Pancreas (tissue), 10 donors: Measurements from ENCODE around the gene SEPTIN3. TPM values are rescaled to one million over a fixed set of nuclear protein-coding genes. Genes with fewer than 3 reads are reported as not detected.

Experiments used
- ATAC-seq, 4 donors: fragments of 200-7000 bp; cut with Tn5 transposase; one replicate each; pipeline versions ENCODE4 v1.8.0 to v1.9.1; 2020; ENCODE audit warnings: mild to moderate bottlenecking in 4 of 4, moderate library complexity in 4 of 4
- DNase-seq, 6 donors: peaks; one replicate each; pipeline ENCODE4 v3.0.0-alpha.2; 2020
- FAIRE-seq: peaks from 2 replicates; lab custom pipeline; 2012; peaks lifted over from hg19 to GRCh38; lab: Jason Lieb, UNC
- H3K27ac ChIP-seq, 4 donors: fragments of 200-600 bp; sonication (generic); 1 replicate in 3 of 4; 2 replicates in 1 of 4; pipeline versions ENCODE4 v1.5.0 to v1.8.0; 2020
- H3K27me3 ChIP-seq, 4 donors: fragments of 200-600 bp; one replicate each; pipeline ENCODE4 v1.8.0; 2021
- H3K36me3 ChIP-seq, 3 donors: fragments of 200-600 bp; sonication (generic) in 1 of 3; one replicate each; pipeline versions ENCODE4 v1.5.0 to v1.8.0; 2020 to 2021
- H3K4me1 ChIP-seq, 3 donors: fragments of 200-600 bp; one replicate each; pipeline ENCODE4 v1.8.0; 2021
- H3K4me3 ChIP-seq, 4 donors: fragments of 200-600 bp; sonication (generic) in 2 of 4; one replicate each; pipeline versions ENCODE4 v1.5.0 to v1.8.0; 2020 to 2021
- H3K9me3 ChIP-seq, 4 donors: fragments of 200-600 bp; one replicate each; pipeline ENCODE4 v1.8.0; 2021
- WGBS, 2 donors: extraction: QIAGEN DNeasy Blood & Tissue Kit; methylation state at CpG; one replicate each; pipeline ENCODE4 v1.1.7; 2013; 5-methylcytosine and 5-hydroxymethylcytosine counted together
- intact Hi-C, 3 donors: fragments of 100-400 bp; cut with DNase I; formaldehyde crosslinking; loops; one replicate each; pipeline versions ENCODE4 v1.11.1 to v1.14.2; 2022
- polyA plus RNA-seq, 2 donors: library from polyadenylated mRNA; stranded (reverse); fragments of 200-250 nt; gene quantifications; one replicate each; pipeline ENCODE4 v1.2.3, GENCODE V29; 2013
- total RNA-seq, 6 donors: library from RNA; stranded (reverse); fragmentation: NEBNext Ultra II Directional in 4 of 6; extraction: Animal tissue kit (Norgen Biotek cat#: 25700) in 4 of 6; gene quantifications; one replicate each; pipeline versions ENCODE4 v1.2.1 to v1.2.4, GENCODE V29; 2021 to 2023
- TF ChIP-seq, protein P1 (sequence below), 4 donors: fragments of 200-600 bp; sonication (generic) in 3 of 4; IDR thresholded peaks; one replicate each; pipeline versions ENCODE4 v1.5.0 to v1.8.0; 2021; ENCODE audit warnings: antibody characterized with exemption in 4 of 4
- donor health status: healthy with polysubstance abuse.
- donor health status: DM: no; HTN: no; CAD: no; lungs with moderate emphysema.
- donor health status: DM: no; HTN: no; CAD: no.
- donor health status: control.
- donor health status: control.
- donor health status: Bipolar disorder and iron deficiency.
- donor health status: DM: yes; HTN: yes; CAD: no.
- donor health status: DM: no; HTN: no; CAD: no.
- donor health status: DM: no; HTN: no; CAD: no.
- donor health status: DM: yes; HTN: yes; CAD: no.

Gene SEPTIN3
- total and polyA plus RNA-seq, 8 donors = 0.22 to 8.5 (median 1.3) TPM

DNA sequence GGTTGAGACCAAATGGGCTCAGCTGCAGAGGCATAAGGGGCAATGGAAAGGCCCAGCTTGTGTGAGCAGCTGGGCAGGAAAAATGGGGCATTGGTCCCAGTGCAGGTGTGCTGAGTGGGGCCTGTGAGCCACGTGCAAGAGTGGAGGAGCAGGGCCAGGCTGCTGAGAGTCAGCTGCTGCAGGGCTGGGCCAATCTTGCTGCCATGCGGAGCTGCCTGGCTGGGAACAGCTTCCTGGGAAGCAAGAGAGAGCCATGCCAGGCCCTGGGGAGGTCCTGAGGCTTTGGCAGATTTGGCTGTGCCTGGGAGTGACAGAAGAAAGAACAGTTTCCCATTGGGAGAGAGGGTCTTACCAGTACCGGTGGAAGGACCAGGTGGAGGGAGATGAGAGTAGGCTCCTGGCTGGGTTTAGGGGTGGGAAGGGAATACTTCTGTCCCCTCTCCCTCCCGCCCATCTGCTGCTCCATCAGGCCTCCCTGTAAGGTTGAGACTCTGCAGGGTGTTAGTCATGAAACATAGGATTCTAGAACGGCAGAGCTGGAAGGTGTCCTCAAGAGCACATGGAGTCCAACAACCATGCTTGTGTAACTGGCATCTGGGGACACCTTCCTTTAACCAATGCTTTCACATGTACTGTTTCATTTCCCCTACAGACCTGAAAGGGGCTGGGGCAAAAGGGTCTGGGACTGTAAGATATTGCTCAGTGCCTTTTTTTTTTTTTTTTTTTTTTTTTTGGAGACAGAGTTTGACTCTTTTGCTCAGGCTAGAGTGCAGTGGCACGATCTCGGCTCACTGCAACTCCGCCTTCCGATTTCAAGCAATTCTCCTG, 10.4 kb downstream of the SEPTIN3 start:
- no peak for ATAC-seq
- 77 to 80% methylated on average over 9 of the region's 9 CpGs for whole genome bisulfite sequencing, 2 donors
- FAIRE-seq = no peak
- H3K27ac ChIP-seq = no peak overlapping the region
- no peaks in the 10 kb centered on the region for H3K9me3 ChIP-seq
- TF ChIP-seq, protein P1, sequence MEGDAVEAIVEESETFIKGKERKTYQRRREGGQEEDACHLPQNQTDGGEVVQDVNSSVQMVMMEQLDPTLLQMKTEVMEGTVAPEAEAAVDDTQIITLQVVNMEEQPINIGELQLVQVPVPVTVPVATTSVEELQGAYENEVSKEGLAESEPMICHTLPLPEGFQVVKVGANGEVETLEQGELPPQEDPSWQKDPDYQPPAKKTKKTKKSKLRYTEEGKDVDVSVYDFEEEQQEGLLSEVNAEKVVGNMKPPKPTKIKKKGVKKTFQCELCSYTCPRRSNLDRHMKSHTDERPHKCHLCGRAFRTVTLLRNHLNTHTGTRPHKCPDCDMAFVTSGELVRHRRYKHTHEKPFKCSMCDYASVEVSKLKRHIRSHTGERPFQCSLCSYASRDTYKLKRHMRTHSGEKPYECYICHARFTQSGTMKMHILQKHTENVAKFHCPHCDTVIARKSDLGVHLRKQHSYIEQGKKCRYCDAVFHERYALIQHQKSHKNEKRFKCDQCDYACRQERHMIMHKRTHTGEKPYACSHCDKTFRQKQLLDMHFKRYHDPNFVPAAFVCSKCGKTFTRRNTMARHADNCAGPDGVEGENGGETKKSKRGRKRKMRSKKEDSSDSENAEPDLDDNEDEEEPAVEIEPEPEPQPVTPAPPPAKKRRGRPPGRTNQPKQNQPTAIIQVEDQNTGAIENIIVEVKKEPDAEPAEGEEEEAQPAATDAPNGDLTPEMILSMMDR (IDR thresholded peaks at IDR 0.05) = no peak
- no peaks in the 10 kb centered on the region for H3K36me3 ChIP-seq
- intact Hi-C loops = no loop called here
- no peak for DNase-seq
- H3K4me1 ChIP-seq = no peaks in the 10 kb centered on the region
- H3K27me3 ChIP-seq = no peaks in the 10 kb centered on the region
- no peak overlapping the region for H3K4me3 ChIP-seq

DNA sequence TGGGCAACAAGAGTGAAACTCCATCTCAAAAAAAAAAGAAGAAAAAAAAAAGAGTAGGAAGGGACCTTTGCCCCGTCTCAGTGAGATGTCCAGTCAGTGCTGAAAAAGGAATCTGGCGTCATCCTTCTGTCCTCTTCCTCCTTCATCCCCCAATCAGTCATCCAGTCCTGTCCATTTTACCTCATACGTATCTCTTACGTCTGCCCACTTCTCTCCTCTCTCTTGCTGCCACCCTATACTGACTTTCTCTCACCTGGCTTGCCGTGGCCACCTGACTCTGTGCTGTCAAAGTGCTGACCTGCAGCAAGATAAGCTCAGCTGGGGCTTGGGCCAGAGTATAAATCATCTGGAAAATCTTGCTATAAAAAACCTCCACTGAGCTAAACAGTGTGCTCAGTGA, 13.6 kb downstream of the SEPTIN3 start:
- H3K4me3 ChIP-seq = no peak overlapping the region
- 42 to 58% methylated on average over 5 of the region's 5 CpGs for WGBS, 2 donors
- no peak for DNase-seq
- no peaks in the 10 kb centered on the region for H3K4me1 ChIP-seq
- FAIRE-seq = no peak
- no peaks in the 10 kb centered on the region for H3K36me3 ChIP-seq
- H3K27ac ChIP-seq = no peak overlapping the region
- intact Hi-C loops = no loop called here
- no peaks in the 10 kb centered on the region for H3K27me3 ChIP-seq
- ATAC-seq = peak in 3 of 4 donors; percentile 52 to 79 (median 67)
- no peaks in the 10 kb centered on the region for H3K9me3 ChIP-seq
- TF ChIP-seq, protein P1 (IDR thresholded peaks at IDR 0.05) = no peak

DNA sequence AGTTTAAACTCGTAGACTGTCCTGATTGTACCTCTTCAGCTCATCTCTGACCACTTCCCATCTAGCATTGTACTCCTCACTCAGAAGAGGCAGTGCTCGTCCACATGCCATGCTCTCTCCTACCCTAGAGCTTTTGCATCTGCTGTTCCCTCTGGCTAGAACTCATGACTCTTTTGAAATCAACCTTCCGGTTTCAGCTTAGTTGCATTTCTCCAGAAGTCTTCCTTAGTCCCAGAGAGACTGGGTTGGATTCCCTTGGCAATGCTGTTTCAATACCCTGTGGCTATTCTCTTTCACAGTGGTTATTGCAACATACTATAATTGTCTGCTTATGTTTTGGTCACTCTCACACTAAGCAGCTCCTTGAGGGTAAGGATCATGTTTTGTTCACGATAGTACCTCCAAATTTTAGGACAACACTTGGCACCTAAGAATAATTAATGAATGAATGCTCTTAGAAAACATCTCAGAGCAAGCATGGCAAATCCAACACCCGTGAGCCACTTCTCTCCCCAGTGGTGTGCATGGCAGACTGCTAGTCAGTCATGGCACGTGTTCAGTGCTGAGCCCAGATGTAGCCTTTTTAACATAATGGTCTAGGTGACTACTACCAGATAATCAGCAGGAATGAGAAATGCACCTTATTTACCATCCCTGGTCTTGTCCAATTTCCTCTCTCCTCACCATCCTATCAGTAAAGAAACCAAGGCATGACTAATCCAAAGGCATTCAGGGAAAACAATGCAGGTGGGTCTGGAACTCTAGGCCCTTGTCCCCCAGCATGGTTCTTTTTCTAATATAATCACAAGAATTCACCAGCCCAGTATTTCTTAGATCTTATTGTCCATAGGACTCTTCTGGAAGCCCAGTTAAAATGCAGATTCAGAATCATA, 14.5 kb downstream of the SEPTIN3 start:
- no peaks in the 10 kb centered on the region for H3K4me1 ChIP-seq
- DNase-seq = no peak
- TF ChIP-seq, protein P1 (IDR thresholded peaks at IDR 0.05) = no peak
- H3K36me3 ChIP-seq = no peaks in the 10 kb centered on the region
- intact Hi-C loops = no loop called here
- no peak overlapping the region for H3K27ac ChIP-seq
- H3K4me3 ChIP-seq = no peak overlapping the region
- peak in 2 of 4 donors; percentile 49 to 53 for ATAC-seq
- 68 to 73% methylated on average over 6 of the region's 6 CpGs for WGBS, 2 donors
- FAIRE-seq = no peak
- no peaks in the 10 kb centered on the region for H3K9me3 ChIP-seq
- H3K27me3 ChIP-seq = no peaks in the 10 kb centered on the region

DNA sequence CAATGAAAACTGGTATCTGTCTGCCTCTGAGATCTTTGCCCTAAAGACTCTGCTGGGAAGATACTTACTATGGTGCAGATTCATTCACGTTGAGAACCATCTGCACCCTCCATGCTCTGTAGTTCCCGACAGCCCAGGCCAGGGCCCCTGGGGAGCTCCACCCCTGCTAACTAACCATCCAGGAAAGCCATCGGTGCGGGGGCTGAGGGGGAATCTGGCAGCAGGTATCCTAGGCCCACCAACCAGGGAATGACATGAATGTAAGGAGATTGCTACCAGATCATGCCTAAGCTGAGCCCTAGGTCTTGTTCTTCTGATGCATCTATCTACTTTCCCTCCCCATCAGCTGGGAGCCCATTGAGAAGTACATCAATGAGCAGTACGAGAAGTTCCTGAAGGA, 18.0 kb downstream of the SEPTIN3 start:
- H3K27me3 ChIP-seq = no peaks in the 10 kb centered on the region
- no peaks in the 10 kb centered on the region for H3K9me3 ChIP-seq
- intact Hi-C loops = no loop called here
- no peak overlapping the region for H3K27ac ChIP-seq
- no peaks in the 10 kb centered on the region for H3K4me1 ChIP-seq
- no peak for DNase-seq
- no peaks in the 10 kb centered on the region for H3K36me3 ChIP-seq
- FAIRE-seq = no peak
- ATAC-seq = no peak
- TF ChIP-seq, protein P1 (IDR thresholded peaks at IDR 0.05) = no peak
- H3K4me3 ChIP-seq = no peak overlapping the region
- 86 to 91% methylated on average over 5 of the region's 5 CpGs for WGBS, 2 donors
